Right lobe of liver (tissue), 4 donors: ENCODE results near the gene CELF2.

ENCODE experiments used
- CTCF ChIP-seq, 4 donors: fragments of 200-600 bp in 3 of 4; fragments of 450-650 bp in 1 of 4; IDR thresholded peaks; one replicate each; pipeline versions ENCODE4 v1.5.1 to v1.8.0; 2016 to 2022; ENCODE audit warnings: antibody characterized with exemption in 4 of 4, mild to moderate bottlenecking in 2 of 4
- POLR2A ChIP-seq: fragments of 450-650 bp; IDR thresholded peaks from one replicate; pipeline ENCODE4 v1.6.1; 2017; ENCODE audit warnings: antibody characterized with exemption, mild to moderate bottlenecking
- donor health status: DM: no; HTN: no; CAD: no.
- donor health status: DM: no; HTN: no; CAD: no.
- donor health status: DM: no; HTN: yes; CAD: no.

GRCh38 chr10:11152801-11153200 is 135.1 kb downstream of the CELF2 start:
- no peak for TF ChIP-seq CTCF (IDR thresholded peaks at IDR 0.05)
- TF ChIP-seq POLR2A: no peak
